ENCODE measurements around the gene NLRP6. TPM values are rescaled to one million over a fixed set of nuclear protein-coding genes. Genes with fewer than 3 reads are reported as not detected.

Gene NLRP6
- total RNA-seq, 4 donors from 2014 or later, result 0.13 to 2.2 (median 0.42) TPM; not detected in 1

DNA sequence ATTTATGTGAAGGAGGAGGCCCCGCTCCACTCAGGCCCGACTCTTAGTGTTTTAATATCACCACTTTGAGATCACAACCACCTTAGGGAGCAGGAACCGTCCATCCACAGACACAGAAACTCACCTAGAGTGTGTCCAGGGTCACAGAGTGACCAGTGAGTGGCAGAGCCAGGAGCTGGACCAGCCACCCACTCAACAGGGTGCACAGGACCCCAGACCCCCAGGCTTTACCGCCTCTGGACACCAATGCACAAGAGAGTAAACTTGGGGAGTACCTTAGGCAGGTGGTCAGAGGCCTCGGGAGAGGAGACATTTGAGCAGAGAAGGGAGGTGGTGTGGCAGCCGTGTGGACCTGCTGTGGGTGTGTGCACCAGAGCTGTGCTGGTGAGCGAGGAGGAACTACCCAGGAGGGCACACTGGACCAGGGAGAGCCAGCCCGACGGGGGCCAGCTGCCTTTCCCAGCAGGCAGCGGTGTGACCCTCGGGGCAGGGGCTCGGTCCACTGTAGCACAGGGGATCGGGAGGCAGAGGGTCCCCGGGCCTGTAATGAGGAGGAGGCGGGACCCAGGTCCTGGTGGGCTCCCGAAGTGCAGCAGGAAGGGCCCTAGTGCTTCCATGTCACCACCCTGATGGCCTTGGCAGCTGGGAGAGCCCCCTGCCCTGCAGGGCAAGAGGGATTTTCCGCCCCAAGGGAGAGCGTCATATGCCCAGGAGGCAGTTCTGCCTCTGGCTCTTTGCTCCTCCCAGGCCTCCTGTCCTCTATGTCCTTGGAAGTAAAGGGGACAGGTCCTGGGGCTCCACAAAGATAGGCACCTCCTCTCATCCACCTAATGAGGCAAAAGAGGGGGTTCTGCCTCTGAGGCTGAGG lies 7.5 kb upstream of the NLRP6 start:
- no peak for DNase-seq (ENCODE audit: extremely low spot score)
- no peaks in the 10 kb centered on the region for H3K36me3 ChIP-seq
- peak overlapping the region in 3 of 4 donors; percentile 26 to 39 (median 34) for H3K27ac ChIP-seq (replicated peaks in 1 of 4)
- 78% methylated on average over 17 of the region's 18 CpGs for WGBS
- H3K9me3 ChIP-seq, result peaks cover 0 to 4% (median 0%) of the 10 kb centered on the region in 4 donors
- intact Hi-C loops (cut with DNase I), result no loop called here
- H3K27me3 ChIP-seq, result peaks cover 0 to 33% (median 0%) of the 10 kb centered on the region in 4 donors
- no peak overlapping the region for H3K4me3 ChIP-seq
- TF ChIP-seq, protein P1, sequence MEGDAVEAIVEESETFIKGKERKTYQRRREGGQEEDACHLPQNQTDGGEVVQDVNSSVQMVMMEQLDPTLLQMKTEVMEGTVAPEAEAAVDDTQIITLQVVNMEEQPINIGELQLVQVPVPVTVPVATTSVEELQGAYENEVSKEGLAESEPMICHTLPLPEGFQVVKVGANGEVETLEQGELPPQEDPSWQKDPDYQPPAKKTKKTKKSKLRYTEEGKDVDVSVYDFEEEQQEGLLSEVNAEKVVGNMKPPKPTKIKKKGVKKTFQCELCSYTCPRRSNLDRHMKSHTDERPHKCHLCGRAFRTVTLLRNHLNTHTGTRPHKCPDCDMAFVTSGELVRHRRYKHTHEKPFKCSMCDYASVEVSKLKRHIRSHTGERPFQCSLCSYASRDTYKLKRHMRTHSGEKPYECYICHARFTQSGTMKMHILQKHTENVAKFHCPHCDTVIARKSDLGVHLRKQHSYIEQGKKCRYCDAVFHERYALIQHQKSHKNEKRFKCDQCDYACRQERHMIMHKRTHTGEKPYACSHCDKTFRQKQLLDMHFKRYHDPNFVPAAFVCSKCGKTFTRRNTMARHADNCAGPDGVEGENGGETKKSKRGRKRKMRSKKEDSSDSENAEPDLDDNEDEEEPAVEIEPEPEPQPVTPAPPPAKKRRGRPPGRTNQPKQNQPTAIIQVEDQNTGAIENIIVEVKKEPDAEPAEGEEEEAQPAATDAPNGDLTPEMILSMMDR (IDR thresholded peaks at IDR 0.05), result no peak
- TF ChIP-seq EP300 (IDR thresholded peaks at IDR 0.05), result no peak
- TF ChIP-seq POLR2A (IDR thresholded peaks at IDR 0.05; ENCODE audit: low read depth), result no peak
- no peak for TF ChIP-seq POLR2AphosphoS5 (IDR thresholded peaks at IDR 0.05)
- H3K4me1 ChIP-seq, result peaks cover 0 to 10% (median 8%) of the 10 kb centered on the region in 4 donors

DNA sequence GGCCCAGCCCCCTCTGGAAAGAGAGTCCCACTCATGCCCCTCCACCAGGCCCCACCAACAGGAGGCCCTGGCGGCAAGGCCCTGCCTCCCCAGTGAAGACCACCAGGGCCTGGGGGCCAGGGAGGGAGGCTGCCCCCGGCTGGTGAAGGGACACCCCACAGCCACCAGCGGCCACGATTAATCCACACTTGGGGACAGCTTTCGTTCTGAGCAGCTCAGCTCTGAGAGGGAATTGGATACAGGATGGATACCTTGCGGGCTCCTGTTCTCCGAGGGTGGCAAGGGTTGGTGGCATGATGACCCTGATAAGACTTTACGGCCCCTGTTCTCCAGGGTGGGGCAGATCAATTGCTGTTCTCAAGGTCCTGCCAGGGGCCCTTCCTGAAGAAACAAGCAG lies 6.9 kb upstream of the NLRP6 start:
- Histone ChIP-seq H3K27ac (replicated peaks in 1 of 4) (no peak overlapping the region), H3K4me1 (peaks cover 0 to 10% (median 8%) of the 10 kb centered on the region in 4 donors), H3K9me3 (no peaks in the 10 kb centered on the region), H3K27me3 (peaks cover 0 to 33% (median 0%) of the 10 kb centered on the region in 4 donors), H3K4me3 (no peak overlapping the region), H3K36me3 (no peaks in the 10 kb centered on the region)
- no peak for DNase-seq (ENCODE audit: extremely low spot score)
- 81% methylated on average over 5 of the region's 8 CpGs for WGBS
- TF ChIP-seq POLR2AphosphoS5 (IDR thresholded peaks at IDR 0.05), result no peak
- TF ChIP-seq, protein P1 (IDR thresholded peaks at IDR 0.05), result no peak
- TF ChIP-seq POLR2A (IDR thresholded peaks at IDR 0.05; ENCODE audit: low read depth), result no peak
- no peak for TF ChIP-seq EP300 (IDR thresholded peaks at IDR 0.05)
- intact Hi-C loops (cut with DNase I), result no loop called here

DNA sequence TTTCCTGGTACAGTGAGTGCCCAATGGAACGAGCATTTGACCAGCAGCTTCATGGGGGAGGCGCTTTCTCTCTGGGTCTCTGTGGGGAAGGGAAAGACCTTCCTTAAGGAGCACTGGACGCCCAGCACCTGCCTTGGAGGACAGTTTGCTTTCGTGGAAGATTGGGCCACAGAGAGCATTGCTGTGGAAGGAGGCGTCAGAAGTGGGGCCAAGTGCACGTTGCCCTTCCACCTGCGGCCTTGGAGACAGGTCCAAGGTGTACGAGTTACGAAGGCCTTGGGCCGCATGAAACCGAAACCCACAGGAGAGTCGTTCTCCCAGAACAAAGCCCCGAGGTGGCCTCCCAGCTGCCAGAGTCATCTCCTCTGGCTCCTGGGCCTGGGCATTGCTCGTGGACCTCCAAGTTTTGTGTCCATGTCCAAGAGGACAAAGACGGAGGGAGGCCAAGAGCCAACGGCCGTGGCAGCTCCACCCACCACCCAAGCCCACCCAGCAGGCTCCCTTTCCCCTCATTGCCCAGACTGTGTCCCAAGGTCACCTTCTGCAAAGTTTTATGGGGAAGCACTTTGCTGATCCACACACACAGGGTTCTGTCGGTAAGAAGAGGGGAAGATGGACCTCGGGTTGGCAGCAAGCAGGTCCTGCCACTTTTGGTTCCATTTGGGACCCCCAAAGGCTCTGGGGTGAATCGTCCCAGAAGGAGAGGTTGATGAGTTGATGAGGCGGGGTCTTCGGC lies 5.8 kb upstream of the NLRP6 start:
- 85% methylated on average over 15 of the region's 22 CpGs for WGBS
- intact Hi-C loops (cut with DNase I), result no loop called here
- Histone ChIP-seq H3K9me3 (no peaks in the 10 kb centered on the region), H3K27me3 (peaks cover 0 to 33% (median 0%) of the 10 kb centered on the region in 4 donors), H3K4me3 (no peak overlapping the region), H3K36me3 (no peaks in the 10 kb centered on the region), H3K4me1 (peaks cover 0 to 10% (median 8%) of the 10 kb centered on the region in 4 donors), H3K27ac (replicated peaks in 1 of 4) (no peak overlapping the region)
- DNase-seq (ENCODE audit: extremely low spot score), result no peak
- TF ChIP-seq, protein P1 (IDR thresholded peaks at IDR 0.05), result no peak
- no peak for TF ChIP-seq POLR2AphosphoS5 (IDR thresholded peaks at IDR 0.05)
- no peak for TF ChIP-seq EP300 (IDR thresholded peaks at IDR 0.05)
- no peak for TF ChIP-seq POLR2A (IDR thresholded peaks at IDR 0.05; ENCODE audit: low read depth)

DNA sequence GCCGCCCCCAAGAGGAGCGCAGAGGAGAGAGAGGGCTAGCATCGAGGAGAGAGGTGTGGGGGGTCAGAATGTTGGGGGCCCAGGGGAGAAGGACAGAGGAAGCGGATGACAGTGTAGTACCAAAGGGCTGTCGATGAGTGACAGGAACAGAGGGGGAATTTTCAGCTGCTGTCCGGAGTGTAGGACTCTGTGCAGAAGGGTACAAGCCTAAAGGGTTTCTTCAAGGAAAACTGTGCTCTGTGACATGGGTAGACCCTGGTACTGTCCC lies 5.3 kb upstream of the NLRP6 start:
- intact Hi-C loops (cut with DNase I), result no loop called here
- TF ChIP-seq EP300 (IDR thresholded peaks at IDR 0.05), result no peak
- no peak for TF ChIP-seq POLR2AphosphoS5 (IDR thresholded peaks at IDR 0.05)
- no peak for TF ChIP-seq POLR2A (IDR thresholded peaks at IDR 0.05; ENCODE audit: low read depth)
- TF ChIP-seq, protein P1 (IDR thresholded peaks at IDR 0.05), result no peak
- WGBS, result 83% methylated on average over 6 of the region's 6 CpGs

More for the DNA sequence above, 5.3 kb upstream of the NLRP6 start:
- H3K9me3 ChIP-seq, result no peaks in the 10 kb centered on the region
- no peaks in the 10 kb centered on the region for H3K36me3 ChIP-seq
- no peak overlapping the region for H3K4me3 ChIP-seq
- peaks cover 0 to 34% (median 0%) of the 10 kb centered on the region in 4 donors for H3K27me3 ChIP-seq
- DNase-seq (ENCODE audit: extremely low spot score), result no peak
- no peak overlapping the region for H3K27ac ChIP-seq (replicated peaks in 1 of 4)
- H3K4me1 ChIP-seq, result peaks cover 0 to 9% (median 4%) of the 10 kb centered on the region in 4 donors

All from esophagus muscularis mucosa (tissue), 4 donors.